Measurements from ENCODE around the gene PDCD5. TPM values are rescaled to one million over a fixed set of nuclear protein-coding genes. Genes with fewer than 3 reads are reported as not detected.

PDCD5 gene
- total and polyA plus RNA-seq, 2 donors (not counting 3 experiments of a cell fraction or from before 2014, with no cell fraction given): 51.7 to 154 TPM

DNA sequence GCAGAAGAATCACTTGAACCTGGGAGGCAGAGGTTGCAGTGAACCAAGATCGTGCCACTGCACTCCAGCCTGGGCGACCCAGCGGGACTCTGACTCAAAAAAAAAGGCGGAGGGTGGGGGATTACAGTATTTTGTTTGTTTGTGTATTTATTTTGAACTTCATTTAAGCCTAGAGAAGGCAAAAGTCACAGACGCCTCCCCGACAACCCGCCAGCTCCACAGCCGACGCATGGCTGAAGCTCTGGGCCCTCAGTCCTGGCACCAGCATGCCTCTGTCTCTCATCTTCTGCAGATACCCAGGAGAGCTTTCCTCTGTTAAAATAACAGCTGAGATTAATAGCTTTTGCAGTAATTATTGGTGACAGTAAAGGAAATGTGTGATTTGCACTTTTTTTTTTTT is 17.2 kb upstream of the PDCD5 start:
- DNase-seq (ENCODE audit: low read depth, low spot score) (no peak), FAIRE-seq (no peak)
- Histone ChIP-seq H3K4me1 (ENCODE audit: control insufficient read depth, extremely low read depth, insufficient read depth, low read length) (no peaks in the 10 kb centered on the region), H3K4me2 (ENCODE audit: insufficient read depth, low read length) (no peak overlapping the region), H3K36me3 (ENCODE audit: control insufficient read depth in 2 of 2, extremely low read depth in 1 of 2, insufficient read depth in 2 of 2, low read length in 2 of 2) (no peaks in the 10 kb centered on the region), H4K20me1 (replicated peaks; ENCODE audit: control insufficient read depth, extremely low read depth, insufficient read depth, low read length) (no peaks in the 10 kb centered on the region), H2AFZ (ENCODE audit: low read depth, low read length) (no peak overlapping the region), H3K27ac (ENCODE audit: insufficient read depth, low read depth, low read length) (no peak overlapping the region), H3K4me3 (replicated peaks in 1 of 3; ENCODE audit: insufficient read depth in 1 of 3, low read depth in 1 of 3, low read length in 3 of 3) (no peak overlapping the region), H3K9me1 (replicated peaks; ENCODE audit: control insufficient read depth, extremely low read depth, insufficient read depth, low read length) (no peaks in the 10 kb centered on the region), H3K9me3 (replicated peaks; ENCODE audit: control insufficient read depth, insufficient read depth, low read length) (no peaks in the 10 kb centered on the region), H3K27me3 (ENCODE audit: control insufficient read depth in 2 of 2, insufficient read depth in 2 of 2, low read length in 2 of 2) (no peaks in the 10 kb centered on the region), H3K79me2 (ENCODE audit: control insufficient read depth, insufficient read depth, low read length) (no peaks in the 10 kb centered on the region), H3K9ac (replicated peaks; ENCODE audit: extremely low read depth, insufficient read depth, low read length) (no peak overlapping the region)
- ChIA-PET CTCF (interaction anchor here (1.1 kb wide), 1 partner anchor 1881 kb away, joined by 4 read pairs; no protein-coding TSS in a partner anchor), POLR2A (no interaction called here)
- dilution Hi-C loops (cut with MboI; ENCODE audit: extremely low pct_ligation_motif_present, low sequenced_read_pairs): no loop called here
- no TSS peak for BruUV-seq (replicated peaks)
- TF ChIP-seq MYC (IDR thresholded peaks at IDR 0.05; ENCODE audit: low read depth, low read length) (no peak), CTCF (IDR thresholded peaks at IDR 0.05; ENCODE audit: extremely low read depth in 1 of 2, insufficient read depth in 1 of 2, low read depth in 1 of 2, low read length in 2 of 2) (no peak), MAX (IDR thresholded peaks at IDR 0.05; ENCODE audit: insufficient read depth, insufficient read length) (no peak), EZH2 (IDR thresholded peaks at IDR 0.05; ENCODE audit: borderline replicate concordance, low read depth, low read length, severe bottlenecking) (no peak), POLR2AphosphoS5 (IDR thresholded peaks at IDR 0.05; ENCODE audit: insufficient read depth, low read depth, low read length) (no peak), JUN (IDR thresholded peaks at IDR 0.05; ENCODE audit: borderline replicate concordance, insufficient read depth, insufficient read length, low read depth) (no peak), FOS (IDR thresholded peaks at IDR 0.05; ENCODE audit: borderline replicate concordance, insufficient read depth, low read length) (no peak), POLR2A (IDR thresholded peaks at IDR 0.05; ENCODE audit: low read depth, low read length) (no peak), GATA2 (IDR thresholded peaks at IDR 0.05; ENCODE audit: insufficient read depth, insufficient read length, low read depth, low read length) (no peak)
- intact Hi-C loops (cut with micrococcal nuclease): no loop called here
